GM12878 (cell line): ENCODE results near the gene FOXP4.

ENCODE experiments used
- DPF2 ChIP-seq: fragments of 450-650 bp; IDR thresholded peaks from 2 replicates; pipeline ENCODE4 v1.6.1; 2017; ENCODE audit warnings: mild to moderate bottlenecking
- EZH2 ChIP-seq: IDR thresholded peaks from 2 replicates; pipeline ENCODE4 v1.6.1; 2012; ENCODE audit warnings: low read depth, mild to moderate bottlenecking, control low read depth, inconsistent platforms, low read length, borderline replicate concordance; ENCODE audit not compliant: control insufficient read depth
- MEF2A ChIP-seq: IDR thresholded peaks from 2 replicates; pipeline ENCODE4 v1.6.1; 2011; ENCODE audit warnings: low read depth, mild to moderate bottlenecking, low read length, moderate library complexity; ENCODE audit not compliant: insufficient read depth
- RAD21 ChIP-seq: IDR thresholded peaks from 2 replicates; pipeline ENCODE4 v1.6.1; 2011; ENCODE audit warnings: mild to moderate bottlenecking, low read depth, low read length, moderate library complexity; ENCODE audit not compliant: insufficient read depth
- SIX5 ChIP-seq: IDR thresholded peaks from 2 replicates; pipeline ENCODE4 v1.6.1; 2011; ENCODE audit warnings: mild to moderate bottlenecking, low read depth, low read length, moderate library complexity; ENCODE audit not compliant: severe bottlenecking
- TAF1 ChIP-seq: IDR thresholded peaks from 2 replicates; pipeline ENCODE4 v1.6.1; 2011; ENCODE audit warnings: mild to moderate bottlenecking, low read depth, low read length, borderline replicate concordance
- TF ChIP-seq, protein P1 (sequence below), 3 experiments: IDR thresholded peaks in 2 of 3; conservative IDR thresholded peaks in 1 of 3; 2 replicates each; pipeline ENCODE4 v1.5.1; 2011; ENCODE audit warnings: low read depth in 3 of 3, low read length in 3 of 3, mild to moderate bottlenecking in 3 of 3, control low read depth in 2 of 3, moderate library complexity in 2 of 3, inconsistent platforms in 1 of 3, mixed read lengths in 1 of 3; ENCODE audit not compliant: control insufficient read depth in 2 of 3, insufficient read depth in 1 of 3; ENCODE audit errors: extremely low read depth in 1 of 3
- TF ChIP-seq, protein P2 (sequence below): IDR thresholded peaks from 2 replicates; pipeline ENCODE4 v1.6.1; 2011; ENCODE audit warnings: borderline replicate concordance, low read depth, mild to moderate bottlenecking, moderate library complexity, low read length; ENCODE audit not compliant: insufficient read depth, poor library complexity, severe bottlenecking
- TF ChIP-seq, protein P3 (sequence below): IDR thresholded peaks from 2 replicates; pipeline ENCODE4 v1.6.1; 2012; ENCODE audit warnings: low read depth, low read length, improper control_type of control experiment
- TF ChIP-seq, protein P4 (sequence below): IDR thresholded peaks from 2 replicates; pipeline ENCODE4 v1.6.1; 2012; ENCODE audit warnings: low read length, inconsistent platforms

DNA sequence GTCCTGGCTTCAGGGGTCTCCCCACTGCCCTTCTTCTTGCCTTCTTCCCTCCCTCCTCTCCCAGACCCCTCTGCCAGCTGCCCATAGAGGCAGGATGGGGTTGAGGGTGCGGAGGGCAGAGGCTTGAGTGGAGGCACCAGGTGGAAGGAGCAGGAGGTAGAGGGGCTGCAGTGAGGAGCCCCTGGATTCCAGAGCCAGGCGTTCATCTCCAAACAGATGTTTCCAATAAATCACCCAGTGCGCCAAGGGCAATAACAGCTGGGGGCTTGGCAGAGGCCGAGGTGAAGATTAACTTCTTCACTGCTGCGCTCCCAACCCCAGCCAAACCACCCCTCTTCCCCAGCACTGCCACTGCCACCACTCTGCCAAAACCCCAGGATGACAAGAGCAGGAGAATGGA, 102.7 kb downstream of the FOXP4 start:
- TF ChIP-seq, protein P1, sequence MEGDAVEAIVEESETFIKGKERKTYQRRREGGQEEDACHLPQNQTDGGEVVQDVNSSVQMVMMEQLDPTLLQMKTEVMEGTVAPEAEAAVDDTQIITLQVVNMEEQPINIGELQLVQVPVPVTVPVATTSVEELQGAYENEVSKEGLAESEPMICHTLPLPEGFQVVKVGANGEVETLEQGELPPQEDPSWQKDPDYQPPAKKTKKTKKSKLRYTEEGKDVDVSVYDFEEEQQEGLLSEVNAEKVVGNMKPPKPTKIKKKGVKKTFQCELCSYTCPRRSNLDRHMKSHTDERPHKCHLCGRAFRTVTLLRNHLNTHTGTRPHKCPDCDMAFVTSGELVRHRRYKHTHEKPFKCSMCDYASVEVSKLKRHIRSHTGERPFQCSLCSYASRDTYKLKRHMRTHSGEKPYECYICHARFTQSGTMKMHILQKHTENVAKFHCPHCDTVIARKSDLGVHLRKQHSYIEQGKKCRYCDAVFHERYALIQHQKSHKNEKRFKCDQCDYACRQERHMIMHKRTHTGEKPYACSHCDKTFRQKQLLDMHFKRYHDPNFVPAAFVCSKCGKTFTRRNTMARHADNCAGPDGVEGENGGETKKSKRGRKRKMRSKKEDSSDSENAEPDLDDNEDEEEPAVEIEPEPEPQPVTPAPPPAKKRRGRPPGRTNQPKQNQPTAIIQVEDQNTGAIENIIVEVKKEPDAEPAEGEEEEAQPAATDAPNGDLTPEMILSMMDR (IDR thresholded peaks at IDR 0.05 in 2 of 3, conservative IDR thresholded peaks at IDR 0.05 in 1 of 3; ENCODE audit: control insufficient read depth in 2 of 3, extremely low read depth in 1 of 3, insufficient read depth in 1 of 3, low read depth in 3 of 3, low read length in 3 of 3) = no peak
- TF ChIP-seq, protein P2, sequence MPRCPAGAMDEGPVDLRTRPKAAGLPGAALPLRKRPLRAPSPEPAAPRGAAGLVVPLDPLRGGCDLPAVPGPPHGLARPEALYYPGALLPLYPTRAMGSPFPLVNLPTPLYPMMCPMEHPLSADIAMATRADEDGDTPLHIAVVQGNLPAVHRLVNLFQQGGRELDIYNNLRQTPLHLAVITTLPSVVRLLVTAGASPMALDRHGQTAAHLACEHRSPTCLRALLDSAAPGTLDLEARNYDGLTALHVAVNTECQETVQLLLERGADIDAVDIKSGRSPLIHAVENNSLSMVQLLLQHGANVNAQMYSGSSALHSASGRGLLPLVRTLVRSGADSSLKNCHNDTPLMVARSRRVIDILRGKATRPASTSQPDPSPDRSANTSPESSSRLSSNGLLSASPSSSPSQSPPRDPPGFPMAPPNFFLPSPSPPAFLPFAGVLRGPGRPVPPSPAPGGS = no peak
- TF ChIP-seq MEF2A (no peak), EZH2 (no peak), RAD21 (no peak), DPF2 (no peak), SIX5 (no peak), TAF1 (no peak)
- TF ChIP-seq, protein P3, sequence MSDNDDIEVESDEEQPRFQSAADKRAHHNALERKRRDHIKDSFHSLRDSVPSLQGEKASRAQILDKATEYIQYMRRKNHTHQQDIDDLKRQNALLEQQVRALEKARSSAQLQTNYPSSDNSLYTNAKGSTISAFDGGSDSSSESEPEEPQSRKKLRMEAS = no peak
- TF ChIP-seq, protein P4, sequence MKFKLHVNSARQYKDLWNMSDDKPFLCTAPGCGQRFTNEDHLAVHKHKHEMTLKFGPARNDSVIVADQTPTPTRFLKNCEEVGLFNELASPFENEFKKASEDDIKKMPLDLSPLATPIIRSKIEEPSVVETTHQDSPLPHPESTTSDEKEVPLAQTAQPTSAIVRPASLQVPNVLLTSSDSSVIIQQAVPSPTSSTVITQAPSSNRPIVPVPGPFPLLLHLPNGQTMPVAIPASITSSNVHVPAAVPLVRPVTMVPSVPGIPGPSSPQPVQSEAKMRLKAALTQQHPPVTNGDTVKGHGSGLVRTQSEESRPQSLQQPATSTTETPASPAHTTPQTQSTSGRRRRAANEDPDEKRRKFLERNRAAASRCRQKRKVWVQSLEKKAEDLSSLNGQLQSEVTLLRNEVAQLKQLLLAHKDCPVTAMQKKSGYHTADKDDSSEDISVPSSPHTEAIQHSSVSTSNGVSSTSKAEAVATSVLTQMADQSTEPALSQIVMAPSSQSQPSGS = no peak
